HepG2 (cell line): ENCODE measurements around the gene REEP2. TPM values are rescaled to one million over a fixed set of nuclear protein-coding genes. Genes with fewer than 3 reads are reported as not detected.

Experiments used
- CAMTA2 ChIP-seq: sonication (generic); formaldehyde crosslinking; IDR thresholded peaks from 2 replicates; pipeline ENCODE4 v1.4.0; 2020; ENCODE audit warnings: mild to moderate bottlenecking, missing genetic modification reagents, borderline replicate concordance
- DPF2 ChIP-seq: sonication (generic); formaldehyde crosslinking; IDR thresholded peaks from 2 replicates; pipeline ENCODE4 v1.4.0; 2020; ENCODE audit warnings: mild to moderate bottlenecking, low read depth, missing genetic modification reagents, borderline replicate concordance
- FOXM1 ChIP-seq: sonication (generic); formaldehyde crosslinking; IDR thresholded peaks from 2 replicates; pipeline ENCODE4 v1.5.0; 2020; ENCODE audit warnings: missing genetic modification reagents
- HOXA9 ChIP-seq: sonication (generic); formaldehyde crosslinking; IDR thresholded peaks from 2 replicates; pipeline ENCODE4 v1.8.1; 2022; ENCODE audit warnings: missing genetic modification reagents, mild to moderate bottlenecking, moderate library complexity, borderline replicate concordance
- KDM5B ChIP-seq: sonication (generic); formaldehyde crosslinking; IDR thresholded peaks from 2 replicates; pipeline ENCODE4 v1.4.0; 2020; ENCODE audit warnings: missing genetic modification reagents, mild to moderate bottlenecking, borderline replicate concordance
- NFYB ChIP-seq: sonication (generic); formaldehyde crosslinking; IDR thresholded peaks from 2 replicates; pipeline ENCODE4 v1.4.0; 2020; ENCODE audit warnings: missing genetic modification reagents
- PAF1 ChIP-seq: IDR thresholded peaks from 2 replicates; pipeline ENCODE4 v1.6.1; 2016; ENCODE audit warnings: missing genetic modification reagents, missing compliant biosample characterization
- PAX8 ChIP-seq: sonication (generic); formaldehyde crosslinking; IDR thresholded peaks from 2 replicates; pipeline ENCODE4 v1.8.0; 2022; ENCODE audit warnings: mild to moderate bottlenecking, missing genetic modification reagents, borderline replicate concordance
- SP5 ChIP-seq: IDR thresholded peaks from 2 replicates; pipeline ENCODE4 v1.6.1; 2016; ENCODE audit warnings: low read depth, borderline replicate concordance
- TFE3 ChIP-seq: IDR thresholded peaks from 2 replicates; pipeline ENCODE4 v1.6.1; 2016
- TSC22D2 ChIP-seq: sonication (generic); formaldehyde crosslinking; IDR thresholded peaks from 2 replicates; pipeline ENCODE4 v1.5.1; 2020; ENCODE audit warnings: missing genetic modification reagents, mild to moderate bottlenecking, borderline replicate concordance
- ZFAT ChIP-seq: sonication (generic); formaldehyde crosslinking; conservative IDR thresholded peaks from 2 replicates; pipeline ENCODE4 v1.8.1; 2023; ENCODE audit warnings: missing genetic modification reagents, inconsistent platforms
- ZFP36L2 ChIP-seq: sonication (generic); formaldehyde crosslinking; IDR thresholded peaks from 2 replicates; pipeline ENCODE4 v1.4.0; 2020; ENCODE audit warnings: missing genetic modification reagents
- ZNF24 ChIP-seq: fragments of 450-650 bp; IDR thresholded peaks from 2 replicates; pipeline ENCODE4 v1.6.1; 2017; ENCODE audit warnings: antibody characterized with exemption, mild to moderate bottlenecking
- ZNF281 ChIP-seq: sonication (generic); formaldehyde crosslinking; IDR thresholded peaks from 2 replicates; pipeline ENCODE4 v1.4.0; 2020; ENCODE audit warnings: missing genetic modification reagents, borderline replicate concordance
- ZNF431 ChIP-seq: sonication (generic); formaldehyde crosslinking; IDR thresholded peaks from 2 replicates; pipeline ENCODE4 v1.9.0; 2022; ENCODE audit warnings: missing genetic modification reagents, low read depth, mild to moderate bottlenecking, borderline replicate concordance
- ZNF484 ChIP-seq: sonication (generic); formaldehyde crosslinking; IDR thresholded peaks from 2 replicates; pipeline ENCODE4 v1.5.1; 2020; ENCODE audit warnings: mild to moderate bottlenecking, low read depth, missing genetic modification reagents, borderline replicate concordance
- polyA plus RNA-seq, 8 experiments: library from polyadenylated mRNA; depleted of rRNA in 3 of 8; stranded (reverse) in 7 of 8; unstranded in 1 of 8; fragments of >200 nt; fragmentation: Illumina TruSeq in 4 of 8; extraction: Trizol in 4 of 8; gene quantifications; 2 replicates each; pipeline versions ENCODE4 v1.2.1 to v1.2.3, GENCODE V29; 2011 to 2016; ENCODE audit warnings: low read depth in 4 of 8, missing spikeins in 1 of 8, mixed read lengths in 1 of 8; ENCODE audit not compliant: insufficient read depth in 1 of 8
- total RNA-seq, 5 experiments: library from RNA; depleted of rRNA; stranded (reverse); fragments of >200 nt; fragmentation: Illumina TruSeq; extraction: Trizol; gene quantifications; 2 replicates each; pipeline ENCODE4 v1.2.3, GENCODE V29; 2016; ENCODE audit warnings: low read depth in 1 of 5
- TF ChIP-seq, protein P1 (sequence below): sonication (generic); formaldehyde crosslinking; IDR thresholded peaks from 2 replicates; pipeline ENCODE4 v1.4.0; 2020; ENCODE audit warnings: missing genetic modification reagents, borderline replicate concordance
- TF ChIP-seq, protein P2 (sequence below): sonication (generic); formaldehyde crosslinking; IDR thresholded peaks from 2 replicates; pipeline ENCODE4 v1.9.0; 2021; ENCODE audit warnings: missing genetic modification reagents, borderline replicate concordance
- TF ChIP-seq, protein P3 (sequence below): IDR thresholded peaks from 2 replicates; pipeline ENCODE4 v1.6.1; 2012; ENCODE audit warnings: inconsistent platforms

The REEP2 gene
- total and polyA plus RNA-seq, 2 of the 13 experiments (the other 11 are each of a cell fraction or from before 2014, with no cell fraction given) = 5.3 to 7.8 TPM

- TF ChIP-seq, protein P1, sequence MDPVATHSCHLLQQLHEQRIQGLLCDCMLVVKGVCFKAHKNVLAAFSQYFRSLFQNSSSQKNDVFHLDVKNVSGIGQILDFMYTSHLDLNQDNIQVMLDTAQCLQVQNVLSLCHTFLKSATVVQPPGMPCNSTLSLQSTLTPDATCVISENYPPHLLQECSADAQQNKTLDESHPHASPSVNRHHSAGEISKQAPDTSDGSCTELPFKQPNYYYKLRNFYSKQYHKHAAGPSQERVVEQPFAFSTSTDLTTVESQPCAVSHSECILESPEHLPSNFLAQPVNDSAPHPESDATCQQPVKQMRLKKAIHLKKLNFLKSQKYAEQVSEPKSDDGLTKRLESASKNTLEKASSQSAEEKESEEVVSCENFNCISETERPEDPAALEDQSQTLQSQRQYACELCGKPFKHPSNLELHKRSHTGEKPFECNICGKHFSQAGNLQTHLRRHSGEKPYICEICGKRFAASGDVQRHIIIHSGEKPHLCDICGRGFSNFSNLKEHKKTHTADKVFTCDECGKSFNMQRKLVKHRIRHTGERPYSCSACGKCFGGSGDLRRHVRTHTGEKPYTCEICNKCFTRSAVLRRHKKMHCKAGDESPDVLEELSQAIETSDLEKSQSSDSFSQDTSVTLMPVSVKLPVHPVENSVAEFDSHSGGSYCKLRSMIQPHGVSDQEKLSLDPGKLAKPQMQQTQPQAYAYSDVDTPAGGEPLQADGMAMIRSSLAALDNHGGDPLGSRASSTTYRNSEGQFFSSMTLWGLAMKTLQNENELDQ (CRISPR knock-in tag) = no peak
- TF ChIP-seq ZNF281 (CRISPR knock-in tag) (no peak), HOXA9 (CRISPR knock-in tag) (no peak), DPF2 (no peak), TSC22D2 (CRISPR knock-in tag) (no peak), ZNF24 (no peak), NFYB (CRISPR knock-in tag) (no peak), KDM5B (CRISPR knock-in tag) (peak; percentile 96; the same call in 1 of the 2 replicates), ZNF431 (0 out of 2 replicates have a peak, but pooled peaks have one; percentile 41), SP5 (CRISPR knock-in tag) (no peak), PAF1 (CRISPR knock-in tag) (no peak), ZFP36L2 (CRISPR knock-in tag) (no peak), PAX8 (CRISPR knock-in tag) (no peak), CAMTA2 (CRISPR knock-in tag) (no peak), TFE3 (CRISPR knock-in tag) (peak; percentile 84), FOXM1 (no peak), ZFAT (CRISPR knock-in tag) (no peak), ZNF484 (CRISPR knock-in tag) (no peak)
- TF ChIP-seq, protein P2, sequence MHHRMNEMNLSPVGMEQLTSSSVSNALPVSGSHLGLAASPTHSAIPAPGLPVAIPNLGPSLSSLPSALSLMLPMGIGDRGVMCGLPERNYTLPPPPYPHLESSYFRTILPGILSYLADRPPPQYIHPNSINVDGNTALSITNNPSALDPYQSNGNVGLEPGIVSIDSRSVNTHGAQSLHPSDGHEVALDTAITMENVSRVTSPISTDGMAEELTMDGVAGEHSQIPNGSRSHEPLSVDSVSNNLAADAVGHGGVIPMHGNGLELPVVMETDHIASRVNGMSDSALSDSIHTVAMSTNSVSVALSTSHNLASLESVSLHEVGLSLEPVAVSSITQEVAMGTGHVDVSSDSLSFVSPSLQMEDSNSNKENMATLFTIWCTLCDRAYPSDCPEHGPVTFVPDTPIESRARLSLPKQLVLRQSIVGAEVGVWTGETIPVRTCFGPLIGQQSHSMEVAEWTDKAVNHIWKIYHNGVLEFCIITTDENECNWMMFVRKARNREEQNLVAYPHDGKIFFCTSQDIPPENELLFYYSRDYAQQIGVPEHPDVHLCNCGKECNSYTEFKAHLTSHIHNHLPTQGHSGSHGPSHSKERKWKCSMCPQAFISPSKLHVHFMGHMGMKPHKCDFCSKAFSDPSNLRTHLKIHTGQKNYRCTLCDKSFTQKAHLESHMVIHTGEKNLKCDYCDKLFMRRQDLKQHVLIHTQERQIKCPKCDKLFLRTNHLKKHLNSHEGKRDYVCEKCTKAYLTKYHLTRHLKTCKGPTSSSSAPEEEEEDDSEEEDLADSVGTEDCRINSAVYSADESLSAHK (CRISPR knock-in tag) = no peak
- TF ChIP-seq, protein P3, sequence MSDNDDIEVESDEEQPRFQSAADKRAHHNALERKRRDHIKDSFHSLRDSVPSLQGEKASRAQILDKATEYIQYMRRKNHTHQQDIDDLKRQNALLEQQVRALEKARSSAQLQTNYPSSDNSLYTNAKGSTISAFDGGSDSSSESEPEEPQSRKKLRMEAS = peak; percentile 98
Observed at GRCh38 chr5:138459311-138459933, 20.6 kb downstream of the REEP2 start (continued).
